Measurements from ENCODE around the gene GAS6.
"Not testable (repeated sequence)": the region's sequence is repeated elsewhere in the genome, so short reads cannot be mapped to it uniquely, and the experiment has no call there.

The GAS6 gene

GRCh38 chr13:113804017-113804702, 59.7 kb downstream of the GAS6 start:
- no peak for DNase-seq

- DNase-seq: no peak
Measured at GRCh38 chr13:113803409-113804016, 60.4 kb downstream of the GAS6 start.

GRCh38 chr13:113802761-113803160, 61.1 kb downstream of the GAS6 start:
- DNase-seq: no peak

- DNase-seq: no peak
Measured at GRCh38 chr13:113802090-113802531, 61.8 kb downstream of the GAS6 start.

GRCh38 chr13:113801289-113801961, 62.5 kb downstream of the GAS6 start:
- DNase-seq: no peak

GRCh38 chr13:113800576-113800926, 63.3 kb downstream of the GAS6 start:
- DNase-seq: no peak

- DNase-seq: no peak
Measured at GRCh38 chr13:113798200-113798811, 65.6 kb downstream of the GAS6 start.

GRCh38 chr13:113796964-113797676, 66.8 kb downstream of the GAS6 start:
- DNase-seq: no peak

- no peak for DNase-seq
Measured at GRCh38 chr13:113796211-113796963, 67.5 kb downstream of the GAS6 start.

- not testable (repeated sequence) for DNase-seq
Measured at GRCh38 chr13:113795362-113795761, 68.5 kb downstream of the GAS6 start.

- DNase-seq: no peak
Measured at GRCh38 chr13:113794764-113795173, 69.1 kb downstream of the GAS6 start.

- DNase-seq: no peak
Measured at GRCh38 chr13:113794086-113794485, 69.8 kb downstream of the GAS6 start.

- DNase-seq: no peak
Measured at GRCh38 chr13:113793718-113794085, 70.2 kb downstream of the GAS6 start.

- DNase-seq: no peak
Measured at GRCh38 chr13:113792886-113793717, 70.8 kb downstream of the GAS6 start.

GRCh38 chr13:113792236-113792770, 71.6 kb downstream of the GAS6 start:
- DNase-seq: no peak

GRCh38 chr13:113791761-113792160, 72.1 kb downstream of the GAS6 start:
- DNase-seq: no peak

- DNase-seq: no peak
Measured at GRCh38 chr13:113791226-113791625, 72.7 kb downstream of the GAS6 start.

GRCh38 chr13:113789931-113790330, 73.9 kb downstream of the GAS6 start:
- DNase-seq: not testable (repeated sequence)

- no peak for DNase-seq
Measured at GRCh38 chr13:113789167-113789566, 74.7 kb downstream of the GAS6 start.

GRCh38 chr13:113788413-113789135, 75.3 kb downstream of the GAS6 start:
- DNase-seq: no peak

Data from SW 1271 (cell line).